GM12878 (cell line): Measurements from ENCODE around the gene NAA60. TPM values are rescaled to one million over a fixed set of nuclear protein-coding genes. Genes with fewer than 3 reads are reported as not detected.

Experiments
- ATAC-seq: fragments of 200-7000 bp; cut with Tn5 transposase; 3 replicates; pipeline ENCODE4 v1.9.1; 2020; ENCODE audit warnings: mild to moderate bottlenecking, moderate library complexity
- BruUV-seq: library from RNA; stranded (reverse); fragments of 400-500 nt; replicated peaks from 2 replicates; lab custom pipeline; 2021; lab: Mats Ljungman, UMichigan
- CTCF ChIA-PET: fragments of 300-600 bp; sonication (Branson Sonifier 250); formaldehyde crosslinking; extraction: SDS; loops from one replicate; lab custom pipeline; 2021; ENCODE audit warnings: inconsistent platforms; lab: Yijun Ruan, JAX
- POLR2A ChIA-PET: fragments of 350-600 bp; formaldehyde crosslinking; extraction: SDS; loops from one replicate; lab custom pipeline; 2021; ENCODE audit warnings: inconsistent platforms; lab: Charles Lee
- RAD21 ChIA-PET: fragments of 300-600 bp; sonication (Branson Sonifier 250); formaldehyde crosslinking; loops from one replicate; lab custom pipeline; 2023; ENCODE audit warnings: antibody characterized with exemption; ENCODE audit not compliant: unreplicated experiment; lab: Charles Lee
- SMC1A ChIA-PET: fragments of 300-600 bp; sonication (Branson Sonifier 250); formaldehyde crosslinking; loops from one replicate; lab custom pipeline; 2023; ENCODE audit not compliant: unreplicated experiment, uncharacterized antibody; lab: Charles Lee
- DNase-seq: peaks from one replicate; pipeline ENCODE4 v3.0.0-alpha.2; 2011; ENCODE audit warnings: low read depth, low spot score
- FAIRE-seq: peaks from 3 replicates; lab custom pipeline; 2011; peaks lifted over from hg19 to GRCh38; lab: Jason Lieb, UNC
- H2AFZ ChIP-seq: 2 replicates; pipeline ENCODE4 v1.6.0; 2011; ENCODE audit warnings: low read depth, low read length, control low read depth; ENCODE audit not compliant: control insufficient read depth
- H3K27ac ChIP-seq: 2 replicates; pipeline ENCODE4 v1.5.1; 2011; ENCODE audit warnings: control low read depth; ENCODE audit not compliant: control insufficient read depth, insufficient read depth
- H3K27me3 ChIP-seq, 2 experiments: replicated peaks in 1 of 2; 2 replicates each; pipeline versions ENCODE4 v1.6.0 to v1.6.1; 2011; ENCODE audit warnings: low read length in 1 of 2; ENCODE audit not compliant: control insufficient read depth in 2 of 2, insufficient read depth in 2 of 2
- H3K36me3 ChIP-seq, 2 experiments: 2 replicates each; pipeline ENCODE4 v1.5.1; 2011; ENCODE audit warnings: low read length in 1 of 2; ENCODE audit not compliant: control insufficient read depth in 2 of 2, insufficient read depth in 2 of 2
- H3K4me1 ChIP-seq: 2 replicates; pipeline ENCODE4 v1.6.1; 2011; ENCODE audit warnings: mild to moderate bottlenecking, low read length, moderate library complexity, mixed read lengths; ENCODE audit not compliant: control insufficient read depth, insufficient read depth
- H3K4me2 ChIP-seq: 2 replicates; pipeline ENCODE4 v1.6.0; 2011; ENCODE audit warnings: control low read depth; ENCODE audit not compliant: control insufficient read depth, insufficient read depth
- H3K4me3 ChIP-seq: fragments of 200-600 bp; sonication (generic); 2 replicates; pipeline ENCODE4 v1.5.1; 2016
- H3K79me2 ChIP-seq: 2 replicates; pipeline ENCODE4 v1.6.0; 2011; ENCODE audit warnings: low read length; ENCODE audit not compliant: control insufficient read depth, insufficient read depth
- H3K9ac ChIP-seq: 2 replicates; pipeline ENCODE4 v1.8.0; 2011; ENCODE audit warnings: low read length, control low read depth, mixed read lengths; ENCODE audit not compliant: control insufficient read depth, insufficient read depth
- H3K9me3 ChIP-seq: replicated peaks from 3 replicates; pipeline ENCODE4 v1.5.1; 2011; ENCODE audit warnings: mild to moderate bottlenecking, low read length; ENCODE audit not compliant: control insufficient read depth, insufficient read depth
- H4K20me1 ChIP-seq: 2 replicates; pipeline ENCODE4 v1.6.0; 2011; ENCODE audit not compliant: control insufficient read depth, insufficient read depth
- ATF7 ChIP-seq: fragments of 450-650 bp; IDR thresholded peaks from 2 replicates; pipeline ENCODE4 v1.6.1; 2016; ENCODE audit warnings: low read depth, mild to moderate bottlenecking
- EZH2 ChIP-seq: IDR thresholded peaks from 2 replicates; pipeline ENCODE4 v1.6.1; 2012; ENCODE audit warnings: low read depth, mild to moderate bottlenecking, control low read depth, inconsistent platforms, low read length, borderline replicate concordance; ENCODE audit not compliant: control insufficient read depth
- HSF1 ChIP-seq: fragments of 150-350 bp; IDR thresholded peaks from 2 replicates; pipeline ENCODE4 v1.6.1; 2014; ENCODE audit warnings: mild to moderate bottlenecking, low read depth, low read length
- ZNF274 ChIP-seq: IDR thresholded peaks from one replicate; pipeline ENCODE4 v1.8.0; 2011; ENCODE audit not compliant: insufficient read length, insufficient read depth
- ZNF622 ChIP-seq: fragments of 450-650 bp; IDR thresholded peaks from 2 replicates; pipeline ENCODE4 v1.6.1; 2017; ENCODE audit warnings: mild to moderate bottlenecking, inconsistent platforms
- WGBS: methylation state at CpG from one replicate; pipeline ENCODE4 v1.1.6; 2016; ENCODE audit warnings: low lambda C conversion rate; ENCODE audit not compliant: insufficient replicate concordance, insufficient coverage; ENCODE audit errors: missing lambda C conversion rate; 5-methylcytosine and 5-hydroxymethylcytosine counted together
- in situ Hi-C: fragments of 300-500 bp; cut with MboI; formaldehyde crosslinking; loops from 9 replicates; pipeline ENCODE4 v1.14.3; 2018; ENCODE audit warnings: mixed read lengths
- intact Hi-C: fragments of 100-400 bp; cut with micrococcal nuclease; formaldehyde crosslinking; loops from one replicate; pipeline ENCODE4 v1.14.2; 2022; ENCODE audit not compliant: unreplicated experiment
- polyA plus RNA-seq, 11 experiments: library from polyadenylated mRNA; depleted of rRNA in 4 of 11; unstranded in 6 of 11; stranded (reverse) in 5 of 11; fragments of >200 nt; fragmentation: Nextera tagmentation in 4 of 11; fragmentation: Illumina TruSeq in 1 of 11; extraction: Ambion mirVana in 4 of 11; extraction: Trizol in 1 of 11; gene quantifications; 1 replicate in 1 of 11; 2 replicates in 10 of 11; pipeline versions ENCODE4 v1.2.1 to v1.2.3, GENCODE V29; 2011 to 2016; ENCODE audit warnings: inconsistent platforms in 2 of 11, missing spikeins in 2 of 11, low read depth in 1 of 11
- total RNA-seq, 4 experiments: library from RNA; depleted of rRNA in 3 of 4; stranded (reverse); fragments of >200 nt in 3 of 4; fragmentation: Illumina TruSeq in 1 of 4; extraction: Trizol in 1 of 4; gene quantifications; 2 replicates each; pipeline versions ENCODE4 v1.2.1 to v1.2.3, GENCODE V29; 2013 to 2021

NAA60 gene
- total and polyA plus RNA-seq, 10 of the 15 experiments (the other 5 are each of a cell fraction or from before 2014, with no cell fraction given): 6.2 to 43.1 (median 34.6) TPM

- Histone ChIP-seq H4K20me1 (no peaks in the 10 kb centered on the region), H3K36me3 (peaks cover 0 to 23% of the 10 kb centered on the region in 2 experiments; a peak in 2 of 4 replicates), H3K4me3 (no peak overlapping the region), H3K27me3 (no peaks in the 10 kb centered on the region), H3K9me3 (no peaks in the 10 kb centered on the region), H3K4me2 (no peak overlapping the region)
- BruUV-seq: no TSS peak
- in situ Hi-C loops (no loop called here), intact Hi-C loops (no loop called here)
- DNase-seq (no peak), FAIRE-seq (no peak), ATAC-seq (no peak)
- SMC1A ChIA-PET: interaction anchor here (1.0 kb wide), 1 partner anchor 9 kb away, joined by 3 read pairs; no protein-coding TSS in a partner anchor
- CTCF ChIA-PET: no interaction called here
- TF ChIP-seq ZNF622: no peak
- TF ChIP-seq ATF7: no peak
- no peak for TF ChIP-seq ZNF274
- no peak for TF ChIP-seq HSF1
- no peak for TF ChIP-seq EZH2
- TF ChIP-seq, all 136 proteins: peak for 0
- Histone ChIP-seq H3K27ac (no peak overlapping the region), H3K9ac (no peak overlapping the region), H3K4me1 (no peaks in the 10 kb centered on the region), H3K79me2 (no peaks in the 10 kb centered on the region), H2AFZ (no peak overlapping the region)
- ChIA-PET POLR2A (no interaction called here), RAD21 (no interaction called here)
- 85% methylated on average over 9 of the region's 13 CpGs for WGBS
Measured at GRCh38 chr16:3488801-3489200, 45.3 kb downstream of the NAA60 start.
